ENCODE data around the gene ZNF853.

The ZNF853 gene

DNA sequence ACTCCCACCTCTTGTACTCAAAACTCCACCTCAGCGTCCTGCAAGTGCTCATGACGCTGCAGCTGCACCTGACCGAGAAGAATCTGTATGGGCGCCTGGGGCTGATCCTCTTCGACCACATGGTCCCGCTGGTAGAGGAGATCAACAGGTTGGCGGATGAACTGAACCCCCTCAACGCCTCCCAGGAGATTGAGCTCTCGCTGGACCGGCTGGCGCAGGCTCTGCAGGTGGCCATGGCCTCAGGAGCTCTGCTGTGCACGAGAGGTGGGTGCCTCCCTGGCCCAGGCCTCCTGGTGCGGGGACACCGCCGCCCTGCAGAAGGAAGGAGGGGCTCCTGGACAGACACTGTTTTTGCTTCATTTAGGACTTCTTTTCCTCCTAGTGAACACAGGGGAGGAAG lies 15.3 kb upstream of the ZNF853 start:
- in situ Hi-C loops (cut with MboI; ENCODE audit: low sequenced_read_pairs), result no loop called here

DNA sequence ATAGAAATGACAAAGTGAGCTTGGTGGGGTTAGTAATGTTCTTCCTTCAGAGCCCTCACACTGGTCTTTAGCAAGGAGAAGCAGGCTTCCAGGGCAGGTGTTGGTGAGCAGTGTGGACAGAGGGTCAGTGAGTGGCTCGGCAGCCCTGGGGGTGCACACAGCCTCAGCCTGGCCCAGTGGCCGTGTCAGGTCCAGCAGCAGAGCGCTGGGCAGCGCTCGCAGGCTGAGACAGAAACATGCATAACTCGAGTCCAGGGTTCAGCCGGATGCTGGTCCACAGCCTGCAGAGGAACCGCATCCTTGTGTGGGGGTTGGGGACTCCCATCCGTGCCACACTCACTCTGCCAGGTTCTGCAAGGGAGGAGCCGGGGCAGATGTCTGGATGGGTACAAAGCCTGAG lies 11.0 kb upstream of the ZNF853 start:
- in situ Hi-C loops (cut with MboI; ENCODE audit: low sequenced_read_pairs), result no loop called here

DNA sequence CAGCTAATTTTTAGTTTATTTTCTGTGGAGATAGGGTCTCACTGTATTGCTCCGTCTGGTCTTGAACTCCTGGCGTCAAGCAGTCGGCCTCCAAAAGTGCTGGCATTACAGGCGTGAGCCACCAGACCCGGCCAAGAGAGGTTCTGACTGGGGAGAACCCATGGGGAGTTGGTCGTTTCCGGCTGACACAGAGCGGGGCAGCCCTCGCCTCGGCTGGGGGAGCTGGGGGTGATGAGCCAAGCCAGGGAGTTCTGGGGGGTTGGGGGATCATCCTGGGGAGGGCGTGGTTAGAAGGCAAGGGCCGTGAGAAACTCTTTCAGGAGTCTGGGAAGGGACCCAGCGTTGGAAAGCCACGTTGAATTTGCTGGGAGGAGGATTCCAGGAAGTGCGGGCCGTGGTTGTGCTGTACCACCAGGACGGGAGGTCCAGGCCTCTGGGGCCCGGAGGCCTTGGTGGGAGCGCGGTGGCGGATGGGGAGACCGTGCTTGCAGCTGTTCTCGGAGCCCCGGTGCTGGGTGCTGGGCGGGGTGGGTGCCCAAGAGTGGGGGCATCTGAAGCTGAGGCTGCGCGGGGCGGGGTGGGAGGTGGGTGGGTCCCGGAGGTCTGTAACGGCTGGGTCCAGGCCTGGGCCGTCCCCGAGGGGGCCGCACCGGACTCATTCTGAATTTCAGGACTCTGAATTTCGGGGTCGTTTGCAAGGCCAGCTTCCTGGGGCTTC lies 8.4 kb upstream of the ZNF853 start:
- in situ Hi-C loops (cut with MboI; ENCODE audit: low sequenced_read_pairs), result no loop called here

DNA sequence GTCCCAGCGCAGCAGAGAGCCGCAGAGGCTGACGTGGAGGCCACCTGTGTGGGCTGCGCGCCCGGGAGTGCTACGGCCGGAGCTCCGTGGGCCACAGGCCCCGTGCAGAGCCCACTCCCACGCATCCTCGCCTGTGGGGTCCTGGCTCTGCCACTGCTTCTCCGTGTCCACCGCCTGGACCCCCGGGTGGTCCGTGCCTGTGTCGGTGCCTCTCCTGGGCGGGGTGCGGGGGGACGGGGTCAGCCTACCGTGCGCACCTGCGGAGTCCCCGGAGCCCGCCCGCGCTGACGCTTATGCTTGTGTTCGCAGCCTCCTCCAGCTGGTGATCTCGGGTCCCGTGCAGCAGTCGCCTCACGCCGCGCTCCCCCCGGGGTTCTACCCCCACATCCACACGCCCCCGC lies 7.8 kb upstream of the ZNF853 start:
- in situ Hi-C loops (cut with MboI; ENCODE audit: low sequenced_read_pairs), result no loop called here

DNA sequence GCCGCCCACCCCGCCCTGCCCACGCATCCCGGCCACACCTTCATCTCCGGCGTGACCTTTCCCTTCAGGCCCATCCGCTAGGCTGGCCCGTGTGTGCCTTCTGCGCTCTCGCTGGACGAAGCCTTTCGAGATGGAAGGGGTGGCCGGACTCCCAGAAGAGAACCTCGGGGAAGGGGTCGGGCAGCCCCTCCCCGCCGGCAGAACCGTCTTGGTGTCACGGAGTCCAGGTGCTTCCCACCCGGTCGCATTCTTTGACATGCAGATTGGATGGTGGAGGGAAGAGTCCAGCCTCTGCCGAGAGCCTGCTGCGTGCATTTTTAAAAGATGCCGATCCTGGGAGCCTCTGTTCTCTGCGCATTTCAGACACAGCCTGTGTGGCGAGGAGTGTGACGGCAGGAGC lies 7.3 kb upstream of the ZNF853 start:
- in situ Hi-C loops (cut with MboI; ENCODE audit: low sequenced_read_pairs), result no loop called here

DNA sequence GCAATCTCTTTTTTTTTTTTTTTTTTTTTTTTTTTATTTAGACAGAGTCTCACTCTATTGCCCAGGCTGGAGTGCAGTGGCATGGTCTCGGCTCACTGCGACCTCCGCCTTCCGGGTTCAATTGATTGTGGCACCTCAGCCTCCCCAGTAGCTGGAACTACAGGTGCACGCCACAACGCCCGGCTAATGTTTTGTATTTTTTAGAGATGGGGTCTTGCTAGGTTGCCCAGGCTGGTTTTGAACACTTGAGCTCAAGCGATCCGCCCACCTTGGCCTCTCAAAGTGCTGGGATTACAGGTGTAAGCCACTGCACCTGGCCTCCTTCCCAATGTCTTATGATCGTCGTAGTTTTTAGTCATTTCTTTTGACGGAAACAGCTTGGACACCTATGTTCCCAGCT lies 6.6 kb upstream of the ZNF853 start:
- in situ Hi-C loops (cut with MboI; ENCODE audit: low sequenced_read_pairs), result no loop called here

DNA sequence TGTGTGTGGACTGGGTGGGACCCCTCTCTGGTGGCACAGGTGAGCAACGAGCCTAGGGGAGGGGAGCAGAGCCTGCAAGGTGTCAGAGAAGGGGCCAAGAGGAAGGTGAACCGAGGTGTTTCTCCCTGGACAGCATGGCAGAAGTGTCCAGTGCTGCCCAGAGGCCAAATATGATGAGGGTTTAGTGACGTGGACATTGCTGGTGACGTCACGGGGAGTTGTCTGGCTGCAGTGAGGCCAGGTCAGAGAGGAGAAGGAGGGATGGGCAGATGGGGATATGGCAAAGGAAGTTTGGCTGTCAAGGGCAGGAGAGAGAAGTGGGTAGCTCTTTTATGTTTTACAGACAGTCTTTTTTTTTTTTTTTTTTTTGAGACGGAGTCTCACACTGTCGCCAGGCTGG lies 2.6 kb upstream of the ZNF853 start:
- in situ Hi-C loops (cut with MboI; ENCODE audit: low sequenced_read_pairs), result no loop called here

DNA sequence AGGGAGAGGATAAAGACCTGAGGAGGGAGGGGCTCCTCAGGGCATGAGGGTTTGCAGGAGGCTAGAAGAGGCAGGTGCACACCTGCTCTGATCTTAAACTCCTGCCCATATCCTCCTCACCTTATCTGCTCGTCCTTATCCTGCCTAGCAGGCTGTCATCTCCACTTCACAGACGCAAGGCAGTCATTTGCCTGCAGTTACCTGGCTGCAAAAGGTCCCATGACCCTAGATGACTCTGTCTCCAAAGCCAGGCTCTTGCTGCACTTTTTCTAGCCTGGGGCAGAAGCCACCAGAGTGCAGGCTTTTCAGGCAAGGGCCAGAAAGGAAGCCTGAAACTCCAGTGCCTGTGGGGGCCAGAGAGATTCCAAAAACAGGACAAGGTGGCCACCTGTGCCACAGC lies 1.7 kb upstream of the ZNF853 start:
- in situ Hi-C loops (cut with MboI; ENCODE audit: low sequenced_read_pairs), result no loop called here

DNA sequence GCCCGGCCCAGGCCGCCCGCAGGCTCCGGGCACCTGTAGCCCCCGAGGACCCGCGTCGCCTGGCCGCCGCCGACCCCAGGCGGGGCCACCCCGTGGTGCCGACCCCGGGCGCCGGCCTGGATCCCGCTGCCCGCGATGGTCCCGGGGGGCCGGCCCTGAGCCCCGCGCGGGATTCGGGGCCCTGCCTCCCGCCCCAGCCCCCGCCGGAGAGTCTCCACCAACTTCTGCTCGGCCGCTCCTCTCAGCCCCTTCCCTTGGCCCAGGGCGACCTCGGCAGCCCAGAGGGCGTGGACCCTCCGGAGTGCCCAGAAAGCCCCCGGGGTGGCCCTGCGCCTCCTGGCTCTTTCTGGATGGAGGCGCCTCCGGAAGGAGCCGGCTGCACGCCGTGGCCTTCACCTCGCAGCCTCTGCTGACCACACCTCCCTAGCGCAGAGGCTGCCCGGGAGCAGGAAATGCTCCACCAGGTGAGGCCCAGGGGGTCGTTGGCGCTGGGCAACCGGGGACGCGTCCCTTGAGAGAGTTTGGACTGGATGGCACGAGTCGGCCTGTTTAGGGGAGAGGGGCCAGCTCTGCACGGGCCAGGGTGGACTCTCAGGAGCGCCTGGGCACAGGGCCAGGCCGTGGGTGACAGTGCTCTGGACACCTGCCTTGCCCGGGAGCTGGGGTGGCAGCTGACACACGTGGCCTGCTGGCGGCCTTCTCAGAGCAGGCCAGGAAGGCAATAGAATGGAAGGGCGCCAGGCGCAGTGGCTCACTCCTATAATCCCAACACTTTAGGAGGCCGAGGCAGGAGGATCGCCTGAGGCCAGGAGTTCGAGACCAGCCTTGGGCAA lies 529 bp downstream of the ZNF853 start:
- in situ Hi-C loops (cut with MboI; ENCODE audit: low sequenced_read_pairs), result no loop called here

DNA sequence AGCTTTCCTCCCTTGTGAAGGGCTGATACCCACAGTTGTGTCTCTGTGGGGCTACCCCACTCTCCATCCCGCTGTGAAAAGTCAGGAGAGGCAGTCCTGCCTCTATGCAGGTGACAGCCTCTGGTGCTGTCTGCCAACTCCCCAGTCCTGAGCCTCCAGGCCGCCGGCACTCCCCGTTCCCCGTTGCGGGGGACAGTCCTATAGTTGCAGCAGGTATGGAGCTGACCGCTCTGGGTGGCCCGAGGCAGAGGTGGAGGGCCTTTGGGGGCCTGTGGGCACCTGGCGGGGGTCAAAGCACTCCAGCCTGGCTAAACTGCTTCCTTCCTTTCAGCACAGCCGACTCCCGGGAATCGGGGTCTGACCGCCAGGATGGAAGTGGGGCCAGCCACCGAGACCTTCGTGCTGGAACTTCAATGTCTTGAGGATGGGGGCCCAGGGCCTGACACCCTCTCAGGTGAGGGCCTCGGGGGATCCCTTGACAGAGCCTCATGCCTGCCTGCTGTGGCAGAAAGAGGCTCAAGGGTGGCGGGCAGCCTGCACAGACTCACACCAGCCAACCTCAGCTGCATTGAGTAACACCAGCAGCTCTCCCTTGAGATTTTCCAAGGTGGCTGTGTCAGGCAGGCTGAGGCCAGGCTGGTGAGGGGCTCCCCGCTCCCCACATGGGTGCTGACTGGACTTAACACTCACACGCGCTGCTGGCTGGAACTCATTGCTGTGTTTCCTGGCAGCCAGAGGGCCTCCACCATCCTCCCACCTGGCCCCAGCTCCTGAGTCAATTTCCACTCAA lies 1.6 kb downstream of the ZNF853 start:
- in situ Hi-C loops (cut with MboI; ENCODE audit: low sequenced_read_pairs), result no loop called here

DNA sequence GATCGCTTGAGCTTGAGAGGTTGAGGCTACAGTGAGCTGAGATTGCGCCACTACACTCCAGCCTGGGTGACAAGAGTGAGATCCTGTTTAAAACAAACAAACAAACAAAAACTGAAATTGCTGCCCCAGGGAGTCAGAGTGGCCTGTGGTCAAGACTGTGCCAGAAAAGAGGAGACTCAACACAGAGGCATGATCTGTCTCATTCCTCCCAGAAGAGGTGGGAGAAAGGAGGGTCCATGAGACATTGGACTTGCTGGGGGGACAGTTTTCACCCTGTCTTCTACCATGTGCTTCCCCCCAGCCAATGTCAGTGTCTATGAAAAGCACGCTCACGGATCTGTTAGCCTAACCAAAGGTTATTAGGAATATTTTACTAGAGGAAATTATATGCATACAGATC lies 3.2 kb downstream of the ZNF853 start:
- in situ Hi-C loops (cut with MboI; ENCODE audit: low sequenced_read_pairs), result no loop called here

DNA sequence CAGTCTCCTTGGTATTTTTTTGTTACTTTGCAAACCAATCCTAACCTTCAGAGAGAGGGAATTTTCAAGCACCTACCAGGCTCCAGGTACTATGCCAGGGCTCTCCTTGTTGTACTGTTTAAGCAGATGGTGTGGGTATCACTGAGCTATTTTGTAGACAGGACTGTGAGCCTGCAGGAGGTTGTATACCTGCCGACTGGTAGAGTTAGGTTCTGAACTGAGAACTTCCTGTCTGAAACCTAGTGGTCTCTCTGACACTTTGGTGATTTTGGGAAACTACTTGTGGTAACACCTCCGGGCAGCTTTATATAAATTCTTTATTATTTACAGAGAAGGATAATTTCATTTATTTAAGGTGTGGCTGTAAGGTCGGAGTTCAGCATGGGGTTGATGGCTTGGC lies 4.6 kb downstream of the ZNF853 start:
- in situ Hi-C loops (cut with MboI; ENCODE audit: low sequenced_read_pairs), result no loop called here

DNA sequence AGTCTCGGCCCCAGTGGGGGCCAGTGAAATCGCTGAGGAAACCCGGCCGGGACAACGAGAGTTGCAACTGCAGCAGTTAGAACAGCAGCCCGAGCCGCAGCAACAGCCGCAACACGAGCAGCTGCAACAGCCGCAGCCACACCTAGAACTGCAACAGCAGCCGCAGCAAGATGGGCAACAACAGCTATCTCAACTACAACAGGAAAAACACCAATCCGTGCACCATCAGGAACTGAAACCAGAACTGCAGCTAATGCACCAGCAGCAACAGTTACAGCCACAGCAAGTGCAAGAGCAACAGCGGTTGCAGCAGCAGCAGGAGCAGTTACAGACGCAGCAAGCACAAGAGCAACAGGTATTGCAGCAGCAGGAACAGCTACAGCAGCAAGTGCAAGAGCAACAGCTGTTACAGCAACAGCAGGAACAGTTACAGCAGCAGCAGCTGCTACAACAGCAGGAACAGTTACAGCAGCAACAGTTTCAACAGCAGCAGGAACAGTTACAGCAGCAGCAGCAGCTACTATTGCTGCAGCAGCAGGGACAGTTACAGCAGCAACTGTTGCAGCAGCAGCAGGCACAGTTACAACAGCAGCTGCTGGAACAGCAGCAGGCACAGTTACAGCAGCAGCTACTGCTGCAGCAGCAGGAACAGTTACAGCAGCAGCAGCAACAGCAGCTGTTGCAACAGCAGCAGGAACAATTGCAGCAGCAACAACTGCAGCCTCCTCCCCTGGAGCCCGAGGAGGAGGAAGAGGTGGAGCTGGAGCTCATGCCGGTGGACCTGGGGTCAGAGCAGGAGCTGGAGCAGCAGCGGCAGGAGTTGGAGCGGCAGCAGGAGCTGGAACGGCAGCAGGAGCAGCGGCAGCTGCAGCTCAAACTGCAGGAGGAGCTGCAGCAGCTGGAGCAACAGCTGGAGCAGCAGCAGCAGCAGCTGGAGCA lies 6.1 kb downstream of the ZNF853 start:
- in situ Hi-C loops (cut with MboI; ENCODE audit: low sequenced_read_pairs), result no loop called here

DNA sequence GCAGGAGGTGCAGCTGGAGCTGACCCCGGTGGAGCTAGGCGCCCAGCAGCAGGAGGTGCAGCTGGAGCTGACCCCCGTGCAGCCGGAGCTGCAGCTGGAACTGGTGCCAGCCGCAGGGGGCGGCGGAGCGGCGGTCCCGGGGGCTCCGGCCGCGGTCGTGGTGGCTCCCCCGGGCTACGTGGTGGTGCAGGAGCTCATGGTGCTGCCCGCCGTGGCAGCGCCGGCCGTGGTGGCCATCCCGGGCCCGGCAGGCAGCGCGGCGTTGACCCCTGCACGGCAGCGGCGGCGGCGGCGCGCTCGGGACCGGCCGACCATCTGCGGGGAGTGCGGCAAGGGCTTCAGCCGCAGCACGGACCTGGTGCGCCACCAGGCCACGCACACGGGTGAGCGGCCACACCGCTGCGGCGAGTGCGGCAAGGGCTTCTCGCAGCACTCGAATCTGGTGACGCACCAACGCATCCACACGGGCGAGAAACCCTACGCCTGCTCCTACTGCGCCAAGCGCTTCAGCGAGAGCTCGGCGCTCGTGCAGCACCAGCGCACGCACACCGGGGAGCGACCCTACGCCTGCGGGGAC lies 6.8 kb downstream of the ZNF853 start:
- in situ Hi-C loops (cut with MboI; ENCODE audit: low sequenced_read_pairs), result no loop called here

DNA sequence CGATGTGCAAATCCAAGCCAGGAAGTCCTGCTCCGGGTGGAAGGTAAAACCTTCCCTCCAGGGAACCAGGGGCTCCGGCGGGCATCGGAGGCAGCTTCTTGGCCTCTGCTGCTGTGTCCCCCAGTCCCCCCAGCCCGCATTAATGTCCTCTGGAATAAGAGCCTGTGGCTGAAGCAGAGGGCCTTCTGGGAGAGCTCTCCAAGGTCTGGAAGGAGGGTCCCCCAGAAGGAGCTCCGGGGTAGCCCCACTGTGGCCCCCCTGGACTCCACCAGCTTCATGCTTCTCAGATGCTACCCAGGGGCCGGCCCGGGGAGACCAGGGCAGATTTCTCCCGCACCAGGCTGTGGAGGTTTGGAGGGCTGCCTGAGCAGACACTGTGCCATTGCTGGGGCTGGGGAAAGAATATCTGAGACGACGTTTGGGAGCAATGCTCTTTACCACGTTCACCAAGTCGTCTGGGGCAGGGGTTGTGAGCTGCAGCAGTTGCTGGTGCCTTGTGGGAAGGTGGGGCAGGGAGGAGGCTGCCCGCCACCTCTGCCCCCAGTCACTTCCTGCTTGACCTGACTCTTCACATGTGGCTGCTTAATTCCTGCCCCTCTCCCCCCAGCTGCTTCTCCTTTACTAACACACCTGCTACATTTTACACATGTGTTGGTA lies 8.3 kb downstream of the ZNF853 start:
- in situ Hi-C loops (cut with MboI; ENCODE audit: low sequenced_read_pairs), result no loop called here

DNA sequence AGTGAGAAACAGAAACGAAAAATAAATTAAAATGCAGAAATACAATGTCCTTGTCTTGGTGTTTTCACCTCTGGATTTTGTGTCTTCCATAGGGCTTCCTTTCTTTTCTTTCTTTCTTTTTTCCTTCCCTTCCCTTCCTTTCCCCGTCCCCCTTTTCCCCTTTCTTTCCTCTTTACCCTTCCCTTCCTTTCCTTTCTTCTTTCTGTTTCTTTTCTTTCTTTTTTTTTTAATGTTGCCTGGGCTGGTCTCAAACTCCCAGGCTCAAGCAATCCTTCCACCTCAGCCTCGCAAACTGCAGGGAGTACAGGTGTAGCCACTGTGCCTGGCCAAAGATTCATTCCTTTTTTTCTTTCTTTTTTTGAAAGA lies 8.8 kb downstream of the ZNF853 start:
- in situ Hi-C loops (cut with MboI; ENCODE audit: low sequenced_read_pairs), result no loop called here

DNA sequence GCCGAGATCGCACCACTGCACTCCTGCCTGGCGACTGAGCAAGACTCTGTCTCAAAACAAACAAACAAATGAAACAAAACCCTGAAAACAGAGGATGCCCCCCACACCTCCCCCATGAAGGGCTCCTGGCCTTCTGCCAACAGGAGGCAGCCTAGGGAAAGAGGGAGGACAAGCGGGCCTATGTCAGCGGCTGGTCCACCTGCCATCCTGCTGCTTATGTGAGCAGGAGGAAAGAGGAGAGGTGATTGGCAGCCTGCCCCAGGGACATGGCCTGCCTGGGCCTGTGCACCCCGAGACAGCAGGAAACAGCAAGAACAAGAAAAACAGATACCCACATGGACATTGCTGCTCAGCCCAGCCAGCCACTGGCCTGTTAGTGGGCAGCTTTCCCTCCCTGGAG lies 12.6 kb downstream of the ZNF853 start:
- in situ Hi-C loops (cut with MboI; ENCODE audit: low sequenced_read_pairs), result loop anchor here (25.0 kb wide), 1 partner anchor 109 kb away; no protein-coding TSS in a partner anchor

DNA sequence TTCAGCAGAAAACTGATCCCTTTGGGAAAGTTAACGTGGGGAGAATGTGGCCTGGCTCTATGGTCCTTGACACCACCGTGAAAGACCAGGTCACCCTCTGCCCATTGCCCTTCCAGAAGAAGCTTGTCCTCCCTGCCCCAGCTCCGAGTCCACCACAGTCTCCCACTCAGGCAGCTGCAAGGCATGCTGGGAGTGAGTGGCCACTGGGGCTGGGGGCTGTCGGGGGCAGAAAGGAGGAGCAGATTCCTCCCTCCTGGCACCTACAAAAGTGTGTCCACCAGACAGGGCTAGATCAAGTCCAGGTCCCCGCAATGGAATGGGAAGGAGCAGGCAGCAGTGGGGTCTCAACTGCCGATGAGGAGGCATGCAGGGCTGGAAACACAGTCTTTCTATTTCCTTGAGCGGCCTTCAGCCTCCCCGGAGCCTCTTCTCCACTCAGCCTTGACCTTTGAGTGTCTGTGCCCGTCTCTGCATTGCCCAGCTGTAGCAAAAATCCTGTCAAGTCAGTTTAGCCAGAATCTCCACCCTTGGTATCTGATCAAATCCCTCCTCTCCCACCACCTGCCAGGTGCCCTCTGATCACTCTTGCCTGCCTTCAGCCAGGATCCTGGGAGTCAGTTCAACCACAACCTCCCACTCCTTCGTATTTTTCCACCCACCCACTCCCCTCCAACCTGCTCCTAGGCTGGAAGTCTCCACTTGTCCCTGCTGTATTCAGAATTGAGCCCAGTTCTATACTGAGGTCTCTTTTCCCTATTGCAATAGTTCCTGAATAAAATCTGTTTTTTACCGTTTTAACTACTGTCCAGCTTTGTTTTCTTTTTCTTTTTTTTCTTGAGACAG lies 14.8 kb downstream of the ZNF853 start:
- in situ Hi-C loops (cut with MboI; ENCODE audit: low sequenced_read_pairs), result loop anchor here (25.0 kb wide), 1 partner anchor 107 kb away; no protein-coding TSS in a partner anchor

DNA sequence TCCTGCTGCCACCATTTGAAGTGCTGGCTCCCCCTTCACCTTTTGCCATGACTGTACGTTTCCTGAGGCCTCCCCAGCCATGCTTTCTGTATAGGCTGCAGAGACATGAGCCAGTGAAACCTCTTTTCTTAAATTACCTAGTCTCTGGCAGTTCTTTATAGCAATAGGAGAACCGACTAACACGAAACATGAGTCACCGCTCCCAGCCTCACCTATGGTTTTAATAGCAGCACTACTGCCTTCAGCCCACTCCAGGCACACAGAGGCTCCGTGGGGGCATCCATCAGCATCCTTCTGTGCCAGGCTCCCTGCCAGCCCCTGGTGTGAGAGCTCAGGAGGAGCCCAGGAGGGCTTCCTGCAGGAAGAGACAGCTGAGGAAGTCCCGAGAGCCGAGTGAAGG lies 16.2 kb downstream of the ZNF853 start:
- in situ Hi-C loops (cut with MboI; ENCODE audit: low sequenced_read_pairs), result loop anchor here (25.0 kb wide), 1 partner anchor 106 kb away; no protein-coding TSS in a partner anchor
